Stimulated activated CD4-positive, alpha-beta T cell treated with anti-CD3 and anti-CD28 coated beads, TNF-alpha, amount 100 ng/mL, for 4 hours (primary cell): Measurements from ENCODE around the gene PLCB4.
"Not testable (repeated sequence)": the region's sequence is repeated elsewhere in the genome, so short reads cannot be mapped to it uniquely, and the experiment has no call there.

Experiments used
- DNase-seq, 3 experiments: peaks; one replicate each; pipeline ENCODE4 v3.0.0-alpha.2; 2020; ENCODE audit warnings: low read depth in 3 of 3

The PLCB4 gene

DNA sequence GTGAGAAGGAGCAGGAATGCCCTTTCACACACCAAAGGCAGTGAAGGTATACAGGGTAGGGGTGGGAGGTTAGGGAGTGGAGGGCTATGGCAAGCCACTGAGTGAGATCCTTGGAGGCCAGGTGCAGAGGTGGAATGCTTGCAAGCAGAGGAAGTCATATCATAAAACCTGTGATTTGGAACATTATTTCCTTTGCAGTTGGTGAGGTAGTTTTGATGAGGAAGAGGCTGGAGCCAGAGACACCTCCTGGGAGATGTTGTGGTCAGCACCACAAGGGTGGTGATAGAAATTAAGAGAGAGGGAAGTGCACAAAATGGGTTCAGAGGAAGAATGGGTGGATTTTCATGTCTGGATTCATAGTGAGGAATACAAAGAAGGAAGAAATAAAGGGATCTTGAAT is 73.0 kb downstream of the PLCB4 start:
- no peak for DNase-seq

DNA sequence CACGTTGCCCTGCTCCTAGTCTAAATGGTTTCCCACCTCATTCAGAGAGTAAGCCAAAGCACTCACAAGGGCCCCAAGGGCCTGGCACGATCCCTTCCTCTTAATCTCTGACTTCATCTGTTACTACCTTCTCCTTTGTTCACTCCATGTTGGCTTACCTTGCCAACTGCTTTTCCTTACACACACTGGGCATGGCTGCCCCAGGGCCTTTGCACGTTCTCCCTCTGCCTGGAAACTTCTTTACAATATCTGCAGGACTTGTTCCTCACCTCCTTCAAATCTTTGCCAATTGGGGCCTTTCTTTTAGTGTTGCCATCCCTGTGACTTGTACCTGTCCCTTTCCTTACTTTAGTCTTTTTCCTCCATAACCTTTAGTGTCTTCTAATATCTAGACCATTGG is 73.9 kb downstream of the PLCB4 start:
- DNase-seq = no peak

DNA sequence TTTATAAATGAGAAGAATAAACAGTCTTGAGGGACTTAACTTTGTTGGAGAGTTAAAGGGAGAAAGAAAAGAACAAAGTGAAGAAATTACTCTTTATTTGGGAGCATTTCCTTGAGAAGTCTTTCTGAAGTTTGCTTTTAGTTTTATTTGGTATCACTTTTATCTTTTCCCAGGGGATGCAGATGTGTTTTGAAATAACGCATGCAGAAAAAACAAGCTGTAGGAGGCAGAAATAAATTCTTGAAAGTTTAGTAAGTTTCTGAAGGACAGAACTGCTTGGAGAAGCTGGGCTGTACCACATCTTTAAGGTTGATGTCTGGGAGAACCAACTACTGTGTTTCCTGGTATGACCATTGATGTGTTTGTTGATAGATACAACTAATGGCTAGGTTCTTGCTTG is 75.0 kb downstream of the PLCB4 start:
- DNase-seq = no peak

DNA sequence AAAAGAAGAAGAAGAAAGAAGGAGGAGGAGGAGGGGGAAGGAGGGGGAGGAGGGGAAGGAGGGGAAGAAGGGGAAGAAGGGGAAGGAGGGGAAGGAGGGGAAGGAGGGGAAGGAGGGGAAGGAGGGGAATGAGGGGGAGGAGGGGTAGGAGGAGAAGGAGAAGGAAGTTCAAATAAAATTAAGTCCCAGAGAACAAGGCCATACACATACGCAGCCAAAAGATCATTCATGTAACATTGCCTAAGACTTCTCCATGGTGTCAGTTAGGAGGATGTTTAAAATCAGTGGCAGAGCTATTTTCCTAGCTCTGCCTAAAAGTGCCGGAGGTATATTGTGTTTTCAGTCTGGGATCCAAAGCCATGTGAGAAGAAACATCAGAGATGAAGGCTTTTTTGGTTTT is 75.8 kb downstream of the PLCB4 start:
- DNase-seq = no peak

DNA sequence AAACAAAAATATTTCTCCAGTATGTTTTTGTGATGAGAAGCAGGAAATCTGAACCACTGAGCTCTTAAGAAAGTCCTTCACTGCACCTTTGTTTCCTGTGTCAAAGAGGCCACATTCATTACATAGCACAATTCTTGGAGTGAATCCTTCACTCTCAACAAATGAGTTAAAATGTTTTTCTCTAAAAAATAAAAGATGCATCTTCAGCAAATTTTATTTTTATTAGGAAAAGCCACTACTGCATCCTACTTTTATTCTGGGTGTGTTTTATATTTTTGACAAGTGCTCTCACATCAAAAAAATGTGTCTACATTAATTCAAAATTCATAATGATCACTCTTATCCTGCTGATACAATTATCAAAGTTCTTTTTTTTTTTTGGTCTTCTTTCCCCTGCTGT is 76.3 kb downstream of the PLCB4 start:
- DNase-seq = no peak

DNA sequence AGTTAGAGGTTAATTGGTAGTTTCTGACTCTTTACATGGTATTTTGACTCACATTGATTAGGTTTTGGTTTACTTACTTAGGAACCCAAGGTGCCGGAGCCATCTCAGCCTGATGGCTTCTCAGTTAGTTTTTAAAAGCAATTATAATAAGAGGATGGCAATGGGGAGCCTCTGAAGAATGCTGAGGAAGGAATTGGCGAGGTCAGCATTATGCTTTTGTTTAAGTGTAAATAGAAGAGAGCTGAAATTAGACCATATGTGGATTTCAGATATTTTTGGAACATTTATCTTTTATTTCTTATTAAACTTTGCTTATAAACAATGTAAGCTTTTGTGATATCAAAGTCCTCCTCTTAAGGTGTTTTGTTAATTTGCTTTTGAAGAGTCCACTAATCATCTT is 77.8 kb downstream of the PLCB4 start:
- no peak for DNase-seq

DNA sequence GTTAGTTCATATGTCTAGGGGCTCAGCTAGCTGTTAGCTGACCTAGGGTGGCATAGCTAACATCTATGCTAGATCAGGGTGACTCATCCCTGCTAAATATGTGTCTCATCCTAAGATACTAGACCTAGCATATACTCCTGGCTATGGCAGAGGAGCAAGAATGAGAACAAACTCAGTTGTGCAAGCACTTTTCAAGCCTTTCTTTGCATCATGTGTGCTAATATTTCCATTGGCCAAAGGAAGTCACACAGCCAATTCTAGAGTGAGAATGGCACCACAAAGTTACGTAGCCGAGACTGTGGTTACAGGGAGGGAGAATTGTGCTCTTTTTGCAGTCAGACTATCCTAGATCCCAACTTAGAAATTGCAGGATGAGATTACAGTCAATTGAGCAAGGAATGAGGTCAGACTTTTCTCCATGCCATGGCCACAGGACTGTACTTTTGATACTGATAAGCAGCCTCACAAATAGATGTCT is 78.7 kb downstream of the PLCB4 start:
- no peak for DNase-seq

DNA sequence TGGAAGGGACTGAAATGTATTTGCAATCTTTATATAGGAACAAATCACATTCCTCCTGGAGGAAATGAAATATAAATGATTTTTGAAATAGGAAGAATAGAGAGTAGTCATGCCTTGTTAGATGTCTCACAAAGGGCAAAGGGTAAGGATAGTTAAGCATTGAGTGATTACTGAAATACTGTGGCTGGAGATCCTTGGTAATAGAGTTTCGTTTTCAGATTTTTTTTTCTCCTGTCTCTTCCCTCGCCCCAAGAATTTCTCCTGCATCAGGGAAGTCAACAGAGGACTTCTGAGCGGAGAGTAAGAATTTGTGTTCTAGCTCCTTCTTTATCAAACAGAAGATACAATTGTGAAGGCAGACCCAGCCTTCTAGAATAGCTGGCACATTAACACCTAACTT is 79.4 kb downstream of the PLCB4 start:
- DNase-seq = no peak

DNA sequence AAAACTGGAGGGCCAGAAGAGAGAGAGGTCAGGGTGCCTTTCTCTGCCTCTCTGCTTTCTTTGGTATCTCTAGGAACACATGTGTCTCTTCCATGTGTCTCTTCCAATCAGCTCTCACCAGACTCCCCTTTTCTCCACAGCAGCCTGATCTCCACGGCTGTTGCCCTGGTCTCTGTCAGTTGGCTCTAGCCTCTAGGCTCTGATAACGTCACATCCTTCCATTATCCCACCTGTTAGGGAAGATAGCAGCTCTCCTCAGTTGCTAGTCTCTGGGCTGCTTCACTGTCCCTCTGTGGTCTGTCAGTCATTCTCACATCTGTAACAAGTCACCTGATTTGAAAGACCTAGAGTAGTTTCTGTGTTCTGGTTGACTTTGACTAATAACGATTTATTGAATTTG is 80.2 kb downstream of the PLCB4 start:
- no peak for DNase-seq

DNA sequence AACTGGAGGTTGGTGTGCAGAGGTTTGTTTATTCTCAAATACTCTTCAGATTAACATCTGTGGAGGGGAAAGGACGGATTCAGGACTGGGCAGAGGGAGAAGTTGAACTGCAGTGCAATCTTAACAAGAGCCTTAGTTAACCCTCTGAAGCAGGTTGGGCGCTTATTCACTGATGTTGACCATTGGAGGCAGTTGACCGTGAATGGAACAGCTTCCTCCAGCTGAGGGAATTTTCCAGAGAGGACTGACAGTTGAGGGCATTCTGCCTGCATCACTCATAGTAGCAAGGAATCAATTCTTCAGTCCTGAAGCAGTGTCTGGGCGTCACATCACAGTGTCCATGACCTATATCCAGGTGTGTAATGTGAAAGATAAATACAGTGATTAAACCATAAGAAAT is 80.9 kb downstream of the PLCB4 start:
- DNase-seq = no peak

DNA sequence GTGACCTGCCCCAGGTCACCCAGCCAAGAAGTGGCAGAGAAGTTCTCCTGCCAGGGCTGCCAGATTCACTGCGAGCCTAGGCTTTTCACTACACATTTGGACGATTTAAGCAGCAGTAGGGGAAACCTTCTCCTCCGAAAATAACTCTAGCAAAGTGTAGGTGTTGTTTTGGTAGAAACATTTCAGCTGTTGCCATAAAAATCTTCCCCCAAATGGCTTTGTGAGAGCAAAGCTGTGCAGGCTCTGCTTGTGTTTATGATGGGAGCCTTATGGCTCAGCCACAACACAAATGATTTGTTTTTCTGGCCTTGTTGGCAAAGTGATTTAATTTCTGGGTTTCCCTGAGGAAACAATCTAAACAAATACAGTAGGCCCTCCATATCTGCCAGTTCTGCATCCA is 81.8 kb downstream of the PLCB4 start:
- no peak for DNase-seq

DNA sequence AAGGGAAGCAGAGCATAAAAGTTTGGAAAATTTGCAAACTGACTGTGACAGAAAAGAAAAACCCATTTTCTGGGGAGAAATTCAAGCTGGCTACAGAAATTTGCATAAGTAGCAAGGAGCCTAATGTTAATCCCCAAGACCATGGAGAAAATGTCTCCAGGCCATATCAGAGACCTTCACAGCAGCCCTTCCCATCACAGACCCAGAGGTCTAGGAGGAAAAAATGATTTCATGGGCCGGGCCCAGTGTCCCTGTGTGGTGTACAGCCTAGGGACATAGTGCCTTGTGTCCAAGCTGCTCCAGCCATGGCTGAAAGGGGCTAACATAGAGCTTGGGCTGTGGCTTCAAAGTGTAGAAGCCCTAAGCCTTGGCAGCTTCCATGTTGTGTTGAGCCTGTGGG is 83.3 kb downstream of the PLCB4 start:
- not testable (repeated sequence) for DNase-seq

DNA sequence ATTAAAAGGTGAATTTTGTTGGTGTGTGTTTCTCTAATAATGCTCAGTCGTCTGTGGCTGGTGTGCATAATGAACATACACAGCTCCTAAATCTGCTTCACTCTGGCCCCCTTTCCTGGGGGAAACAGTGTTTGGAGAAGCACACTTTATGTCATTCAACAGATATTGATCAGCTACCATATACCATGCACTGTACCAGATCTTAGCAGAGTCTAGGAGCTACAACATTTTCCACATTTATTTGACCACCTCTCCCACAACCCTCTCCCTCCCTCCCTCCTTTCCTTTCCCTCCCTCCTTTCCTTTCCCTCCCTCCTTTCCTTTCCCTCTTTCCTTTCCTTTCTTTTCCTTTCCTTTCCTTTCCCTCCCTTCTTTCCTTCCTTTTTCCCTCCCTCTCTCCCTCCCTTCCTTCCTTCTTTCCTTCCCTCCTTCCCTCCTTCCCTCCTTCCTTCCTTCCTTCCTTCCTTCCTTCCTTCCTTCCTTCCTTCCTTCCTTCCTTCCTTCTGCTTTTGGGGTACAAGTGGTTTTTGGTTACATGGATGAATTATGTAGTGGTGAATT is 85.7 kb downstream of the PLCB4 start:
- DNase-seq = no peak

DNA sequence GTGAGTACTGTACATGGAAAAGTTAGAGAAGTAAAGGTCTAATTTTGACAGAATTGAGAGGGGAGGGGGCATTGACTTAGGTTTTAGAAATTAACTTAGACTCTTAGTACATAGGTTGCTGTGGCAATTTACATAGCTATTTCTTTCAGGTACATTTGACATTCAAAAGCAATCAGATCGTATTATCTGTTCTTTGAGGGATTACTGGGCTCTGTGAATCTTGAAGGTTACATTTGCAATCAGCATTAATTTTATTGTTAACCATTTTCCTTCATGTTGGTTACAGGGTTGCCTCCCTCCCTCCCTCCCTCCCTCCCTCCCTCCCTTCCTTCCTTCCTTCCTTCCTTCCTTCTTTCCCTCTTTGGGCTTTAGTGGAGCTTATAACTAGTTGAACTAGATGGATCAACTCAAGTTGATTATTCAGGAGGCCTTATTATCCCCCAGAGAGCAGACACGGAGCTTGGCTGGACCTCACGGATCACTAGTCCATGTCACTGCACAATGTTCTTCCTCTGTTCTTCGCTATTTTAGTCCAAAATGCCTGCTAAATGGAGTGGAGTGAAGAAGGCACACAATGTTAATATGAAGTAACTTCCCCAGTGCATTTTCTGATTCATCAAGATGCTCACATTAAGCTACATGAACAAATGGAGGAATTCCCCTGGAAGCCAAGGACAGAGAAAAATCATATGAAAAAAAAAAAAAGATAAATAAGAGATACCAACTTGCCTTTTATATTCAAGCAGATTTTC is 87.8 kb downstream of the PLCB4 start:
- DNase-seq = no peak

DNA sequence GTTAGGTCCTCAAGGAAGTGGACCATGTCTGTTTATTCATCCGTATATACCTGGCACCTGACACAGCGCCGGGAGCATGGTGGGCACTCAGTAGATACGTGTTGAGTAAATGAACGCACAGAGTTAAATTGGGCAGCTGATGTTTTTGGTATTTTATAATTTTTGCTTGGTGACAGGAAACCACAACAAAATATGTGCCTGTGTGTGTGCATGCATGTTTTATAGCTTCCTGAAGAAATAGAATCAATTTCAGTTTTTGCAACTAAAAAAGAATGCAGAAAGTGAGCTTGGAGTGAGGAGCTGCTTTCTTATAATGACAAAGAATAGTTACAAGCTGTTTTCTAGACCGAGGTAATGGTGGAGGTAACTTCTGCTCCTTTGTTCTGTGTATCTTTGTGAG is 91.4 kb downstream of the PLCB4 start:
- DNase-seq = no peak

DNA sequence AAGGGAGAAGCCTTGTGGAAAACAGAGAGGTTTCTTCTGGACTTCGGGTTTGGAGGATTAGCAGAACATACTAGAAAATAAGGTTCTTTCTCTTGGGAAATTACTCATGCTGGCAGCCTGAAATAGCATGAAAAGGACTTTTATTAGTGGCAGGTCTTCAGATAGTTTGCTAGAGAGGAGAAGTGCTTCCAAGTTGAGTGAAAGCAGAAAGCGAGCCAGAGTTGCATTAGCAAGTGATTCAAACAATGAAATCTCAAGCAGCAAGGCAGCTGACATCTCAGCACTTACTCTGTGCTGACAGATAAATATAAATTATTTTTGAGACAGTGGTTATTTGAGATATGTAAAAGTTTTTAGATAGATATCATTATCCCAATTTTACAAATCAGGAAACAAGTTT is 91.9 kb downstream of the PLCB4 start:
- no peak for DNase-seq

DNA sequence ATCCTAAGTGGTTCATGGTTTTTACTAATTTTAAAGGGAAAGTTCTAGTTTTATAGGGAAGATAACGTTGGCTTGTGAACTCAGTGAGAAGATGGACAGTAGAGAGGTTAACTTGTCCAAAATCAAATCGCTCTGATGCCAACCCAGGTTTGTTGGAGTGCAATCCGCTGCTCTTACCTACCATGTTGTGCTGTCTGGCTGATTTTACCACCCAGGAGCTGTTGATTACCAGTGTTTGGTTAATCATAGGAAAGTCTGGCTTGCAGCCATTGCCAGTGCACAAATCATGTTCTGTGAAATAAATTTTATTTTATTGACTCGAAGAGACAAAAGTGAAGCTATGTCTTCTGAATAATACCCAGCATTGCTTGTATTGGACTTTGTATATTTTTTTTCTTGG is 92.4 kb downstream of the PLCB4 start:
- no peak for DNase-seq

DNA sequence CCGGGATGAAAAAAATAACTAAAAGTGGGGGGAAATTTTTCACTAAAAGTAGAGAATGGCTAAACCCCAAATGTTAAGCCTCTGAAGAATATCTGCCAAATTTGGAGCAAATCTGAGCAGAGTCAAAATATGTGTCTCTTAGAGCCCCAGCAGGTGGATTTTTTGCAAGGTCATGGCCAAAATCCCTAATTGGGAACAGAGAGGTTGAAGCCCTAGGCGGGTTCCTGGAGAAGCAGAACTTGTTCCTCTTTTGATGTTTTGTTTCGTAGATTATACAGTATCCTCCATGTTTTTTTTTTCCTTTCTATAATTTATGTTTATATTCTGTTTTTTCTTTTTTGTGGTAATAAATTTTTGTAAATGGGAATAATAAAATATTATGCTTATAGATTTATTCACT is 94.4 kb downstream of the PLCB4 start:
- DNase-seq = no peak

DNA sequence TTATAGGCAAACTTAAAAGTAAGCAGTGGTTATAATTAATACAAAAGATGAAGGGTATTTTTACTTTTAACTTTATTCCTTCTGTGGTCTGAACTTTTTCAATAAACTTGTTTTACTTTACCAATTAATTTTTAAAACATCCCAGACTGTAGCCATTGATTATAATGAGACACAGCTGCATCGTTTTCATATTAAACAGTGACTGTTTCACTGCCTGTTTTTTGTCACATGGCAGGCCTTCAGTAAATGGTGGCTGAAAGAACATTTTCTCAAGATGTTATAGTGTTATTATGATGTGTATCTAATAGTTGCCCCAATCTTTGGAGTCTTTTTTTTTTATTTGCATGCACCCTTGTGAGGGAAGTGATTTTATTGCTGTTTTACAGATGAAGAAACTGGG is 95.1 kb downstream of the PLCB4 start:
- no peak for DNase-seq

DNA sequence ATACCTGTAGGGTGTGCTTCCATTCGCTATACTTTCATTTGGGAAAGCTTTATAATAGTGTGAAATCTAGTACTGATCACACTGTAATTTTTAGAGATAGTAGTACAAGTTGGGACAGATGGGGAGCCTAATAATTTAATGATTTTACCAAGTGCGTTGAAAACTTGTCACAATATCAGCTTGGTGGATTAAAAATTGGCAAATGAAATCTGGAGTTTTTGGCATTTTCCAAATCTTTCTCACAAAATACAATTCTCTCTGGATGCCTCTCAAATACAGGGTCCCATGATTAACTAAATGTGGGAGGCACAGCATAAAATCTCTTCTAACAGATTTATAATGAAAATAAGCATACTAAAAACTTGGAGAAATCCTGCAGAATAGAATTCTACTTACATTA is 96.4 kb downstream of the PLCB4 start:
- no peak for DNase-seq

DNA sequence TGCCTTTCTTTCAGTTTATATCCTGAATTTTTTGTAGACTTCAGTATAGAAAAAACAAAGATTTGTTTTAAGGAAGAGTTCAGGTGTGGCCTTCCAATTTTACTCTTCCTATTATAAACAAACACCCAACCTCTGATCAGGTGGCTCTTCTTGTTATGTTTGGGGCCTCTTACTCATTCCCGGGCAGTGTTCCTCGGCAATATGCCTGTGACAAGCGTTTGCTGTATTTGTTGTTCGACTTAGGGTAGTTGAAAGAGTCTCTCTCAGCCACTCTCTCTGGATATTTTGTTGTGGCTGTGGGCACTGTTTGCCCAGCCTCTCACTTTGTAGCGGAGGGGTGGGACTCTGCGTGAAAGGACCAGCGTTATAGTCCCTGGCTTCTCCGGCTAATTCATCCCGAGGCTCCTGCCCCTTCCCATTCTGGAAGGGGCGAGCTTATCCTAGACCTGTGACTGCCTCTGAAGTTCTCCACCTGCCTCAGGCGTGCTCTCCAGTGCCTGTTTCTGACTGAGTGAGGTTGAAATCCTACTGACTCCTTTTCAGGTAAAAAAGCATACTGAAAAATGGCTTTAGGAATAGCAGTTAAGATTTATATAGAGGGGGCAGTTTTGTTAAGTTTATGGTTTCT is 97.4 kb downstream of the PLCB4 start:
- no peak for DNase-seq

DNA sequence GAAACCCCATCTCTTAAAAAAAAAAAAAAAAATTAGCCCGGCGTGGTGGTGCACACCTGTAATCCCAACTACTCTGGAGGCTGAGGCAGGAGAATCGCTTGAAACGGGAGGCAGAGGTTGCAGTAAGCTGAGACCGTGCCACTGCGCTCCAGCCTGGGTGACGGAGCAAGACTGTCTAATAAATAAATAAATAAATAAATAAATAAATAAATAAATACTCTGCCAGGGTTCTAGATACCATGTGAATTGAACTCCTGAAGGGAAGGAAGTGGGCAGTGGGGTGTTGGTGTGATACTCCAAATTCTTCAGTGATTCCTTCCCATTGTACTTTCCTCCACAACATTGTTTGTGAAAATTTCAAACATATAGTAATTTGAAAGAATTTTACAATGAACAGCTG is 100.5 kb downstream of the PLCB4 start:
- no peak for DNase-seq

DNA sequence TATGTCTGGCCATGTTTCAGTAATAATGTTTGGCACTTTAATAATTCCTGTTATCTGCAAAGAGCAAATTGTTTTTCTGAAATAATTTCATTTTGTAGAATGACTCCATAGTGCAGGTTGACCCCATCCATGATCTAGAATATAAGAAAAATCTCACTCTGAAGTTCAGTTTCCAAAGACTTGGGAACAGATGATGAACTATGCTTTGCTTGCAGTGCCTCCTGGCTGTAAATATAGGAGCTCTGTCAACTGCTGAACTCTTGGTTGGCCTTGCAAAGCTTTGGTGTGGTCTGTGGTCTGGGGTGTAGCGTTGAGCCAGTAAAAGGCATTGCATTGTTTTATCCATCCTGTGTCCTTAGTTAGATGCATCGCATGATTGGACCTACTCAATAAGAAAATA is 104.0 kb downstream of the PLCB4 start:
- no peak for DNase-seq
